Neural progenitor cell (in vitro differentiated cells): ENCODE measurements around the gene CDX2. TPM values are rescaled to one million over a fixed set of nuclear protein-coding genes. Genes with fewer than 3 reads are reported as not detected.

ENCODE experiments used
- DNase-seq: peaks from one replicate; pipeline ENCODE4 v3.0.0-alpha.2; 2016; ENCODE audit warnings: low spot score
- H2AFZ ChIP-seq: fragments of 200-600 bp; sonication (generic); replicated peaks from 2 replicates; pipeline ENCODE4 v1.6.1; 2016; ENCODE audit warnings: antibody characterized with exemption
- H3F3A ChIP-seq: fragments of 200-600 bp; sonication (generic); 2 replicates; pipeline ENCODE4 v1.6.1; 2016; ENCODE audit warnings: antibody characterized with exemption, low read depth
- H3K27ac ChIP-seq: fragments of 200-600 bp; sonication (generic); 2 replicates; pipeline ENCODE4 v1.5.1; 2016; ENCODE audit warnings: mild to moderate bottlenecking
- H3K27me3 ChIP-seq: fragments of 200-600 bp; sonication (generic); 2 replicates; pipeline ENCODE4 v1.6.1; 2016; ENCODE audit warnings: mild to moderate bottlenecking, moderate library complexity
- H3K36me3 ChIP-seq: fragments of 200-600 bp; sonication (generic); 2 replicates; pipeline ENCODE4 v1.5.1; 2016
- H3K4me1 ChIP-seq: fragments of 200-600 bp; sonication (generic); 2 replicates; pipeline ENCODE4 v1.6.1; 2016; ENCODE audit warnings: mixed run types
- H3K4me2 ChIP-seq: fragments of 200-600 bp; sonication (generic); 2 replicates; pipeline ENCODE4 v1.6.1; 2016
- H3K4me3 ChIP-seq: fragments of 200-600 bp; sonication (generic); 2 replicates; pipeline ENCODE4 v1.5.1; 2016
- H3K79me2 ChIP-seq: fragments of 200-600 bp; sonication (generic); 2 replicates; pipeline ENCODE4 v1.6.1; 2016; ENCODE audit warnings: low read depth
- H3K9ac ChIP-seq: fragments of 200-600 bp; sonication (generic); 2 replicates; pipeline ENCODE4 v1.6.1; 2016
- H3K9me3 ChIP-seq: fragments of 200-600 bp; sonication (generic); 2 replicates; pipeline ENCODE4 v1.5.1; 2016; ENCODE audit warnings: low read depth
- H4K20me1 ChIP-seq: fragments of 200-600 bp; sonication (generic); 2 replicates; pipeline ENCODE4 v1.6.1; 2016; ENCODE audit warnings: low read depth
- H3K27ac Mint-ChIP-seq: 3 replicates; pipeline ENCODE4 v1.8.0; 2021; ENCODE audit warnings: mixed read lengths
- H3K27me3 Mint-ChIP-seq: 2 replicates; pipeline ENCODE4 v1.8.0; 2022; ENCODE audit warnings: low read depth, mild to moderate bottlenecking, inconsistent platforms, moderate library complexity, mixed read lengths; ENCODE audit not compliant: insufficient read depth
- H3K36me3 Mint-ChIP-seq: 3 replicates; pipeline ENCODE4 v1.8.0; 2021; ENCODE audit warnings: mixed read lengths
- H3K4me1 Mint-ChIP-seq: 3 replicates; pipeline ENCODE4 v1.8.0; 2021; ENCODE audit warnings: mixed read lengths
- H3K4me3 Mint-ChIP-seq: 3 replicates; pipeline ENCODE4 v1.8.0; 2021; ENCODE audit warnings: mild to moderate bottlenecking, moderate library complexity, mixed read lengths
- H3K9me3 Mint-ChIP-seq: 3 replicates; pipeline ENCODE4 v1.8.0; 2020; ENCODE audit warnings: mixed read lengths
- EZH2 ChIP-seq: fragments of 200-600 bp; sonication (generic); IDR thresholded peaks from 2 replicates; pipeline ENCODE4 v1.6.1; 2017; ENCODE audit warnings: antibody characterized with exemption, mild to moderate bottlenecking, moderate library complexity
- EZH2phosphoT487 ChIP-seq: fragments of 200-600 bp; sonication (generic); IDR thresholded peaks from 2 replicates; pipeline ENCODE4 v1.6.1; 2017; ENCODE audit warnings: antibody characterized with exemption
- total RNA-seq: library from RNA; depleted of rRNA; stranded (reverse); fragments of >200 nt; gene quantifications from 2 replicates; pipeline ENCODE4 v1.2.3, GENCODE V29; 2015; ENCODE audit warnings: low replicate concordance
- TF ChIP-seq, protein P1 (sequence below): fragments of 200-600 bp; sonication (generic); IDR thresholded peaks from 2 replicates; pipeline ENCODE4 v1.5.1; 2017; ENCODE audit warnings: antibody characterized with exemption, mild to moderate bottlenecking

Gene CDX2
- total RNA-seq, 1 donor from 2014 or later: not detected

DNA sequence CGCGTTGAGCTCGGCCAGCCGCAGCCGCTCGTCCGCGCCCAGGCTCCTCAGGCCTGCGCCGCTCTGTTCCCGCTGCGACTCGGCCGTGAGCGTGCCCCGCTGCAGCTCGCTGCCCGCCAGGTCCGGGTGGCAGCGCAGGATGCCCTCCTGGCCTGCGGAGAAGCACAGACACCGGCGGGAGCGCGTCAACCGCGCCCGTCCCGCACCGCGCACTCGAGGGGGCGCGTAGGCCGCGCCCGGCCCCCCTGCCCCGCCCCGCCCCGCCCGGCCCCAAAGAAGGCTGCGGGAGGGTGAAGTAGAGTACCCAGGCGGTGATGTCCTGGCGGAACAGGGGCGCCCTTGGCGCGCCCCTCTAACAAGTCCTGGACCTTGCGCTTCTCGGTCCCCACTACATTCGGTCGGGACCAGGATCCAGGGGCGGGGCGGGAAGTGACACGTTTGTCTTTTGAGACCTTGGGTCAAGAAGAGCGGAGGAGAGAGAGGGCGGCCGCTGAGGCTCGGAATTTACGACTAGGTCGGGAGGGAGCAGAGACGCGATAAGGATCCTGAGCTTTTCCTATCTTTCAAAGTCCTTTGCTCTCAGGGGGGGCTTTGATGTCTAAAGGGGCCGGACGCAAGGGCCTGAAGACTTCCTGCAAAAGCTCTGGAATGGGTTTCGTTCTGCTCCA lies 9.3 kb upstream of the CDX2 start:
- Mint-ChIP-seq H3K4me3 (peak overlapping the region; percentile 11), H3K27ac (no peak overlapping the region), H3K27me3 (peaks cover 88% of the 10 kb centered on the region), H3K36me3 (no peaks in the 10 kb centered on the region), H3K4me1 (peaks cover 2% of the 10 kb centered on the region), H3K9me3 (peaks cover 3% of the 10 kb centered on the region)
- H2AFZ ChIP-seq: no peak overlapping the region
- TF ChIP-seq, protein P1, sequence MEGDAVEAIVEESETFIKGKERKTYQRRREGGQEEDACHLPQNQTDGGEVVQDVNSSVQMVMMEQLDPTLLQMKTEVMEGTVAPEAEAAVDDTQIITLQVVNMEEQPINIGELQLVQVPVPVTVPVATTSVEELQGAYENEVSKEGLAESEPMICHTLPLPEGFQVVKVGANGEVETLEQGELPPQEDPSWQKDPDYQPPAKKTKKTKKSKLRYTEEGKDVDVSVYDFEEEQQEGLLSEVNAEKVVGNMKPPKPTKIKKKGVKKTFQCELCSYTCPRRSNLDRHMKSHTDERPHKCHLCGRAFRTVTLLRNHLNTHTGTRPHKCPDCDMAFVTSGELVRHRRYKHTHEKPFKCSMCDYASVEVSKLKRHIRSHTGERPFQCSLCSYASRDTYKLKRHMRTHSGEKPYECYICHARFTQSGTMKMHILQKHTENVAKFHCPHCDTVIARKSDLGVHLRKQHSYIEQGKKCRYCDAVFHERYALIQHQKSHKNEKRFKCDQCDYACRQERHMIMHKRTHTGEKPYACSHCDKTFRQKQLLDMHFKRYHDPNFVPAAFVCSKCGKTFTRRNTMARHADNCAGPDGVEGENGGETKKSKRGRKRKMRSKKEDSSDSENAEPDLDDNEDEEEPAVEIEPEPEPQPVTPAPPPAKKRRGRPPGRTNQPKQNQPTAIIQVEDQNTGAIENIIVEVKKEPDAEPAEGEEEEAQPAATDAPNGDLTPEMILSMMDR: no peak
- no peak for TF ChIP-seq EZH2phosphoT487
- no peak for TF ChIP-seq EZH2
- peak; percentile 61 for DNase-seq
- H3K4me2 ChIP-seq: peak overlapping the region; percentile 53
- H3K9ac ChIP-seq: no peak overlapping the region
- H3K36me3 ChIP-seq: no peaks in the 10 kb centered on the region
- no peak overlapping the region for H3K27ac ChIP-seq
- H3K79me2 ChIP-seq: no peaks in the 10 kb centered on the region
- H3K9me3 ChIP-seq: no peaks in the 10 kb centered on the region
- peaks cover 30% of the 10 kb centered on the region for H3F3A ChIP-seq
- H3K27me3 ChIP-seq: peaks cover 100% of the 10 kb centered on the region
- peaks cover 96% of the 10 kb centered on the region for H4K20me1 ChIP-seq
- peaks cover 6% of the 10 kb centered on the region for H3K4me1 ChIP-seq
- H3K4me3 ChIP-seq: peak overlapping the region; percentile 26

DNA sequence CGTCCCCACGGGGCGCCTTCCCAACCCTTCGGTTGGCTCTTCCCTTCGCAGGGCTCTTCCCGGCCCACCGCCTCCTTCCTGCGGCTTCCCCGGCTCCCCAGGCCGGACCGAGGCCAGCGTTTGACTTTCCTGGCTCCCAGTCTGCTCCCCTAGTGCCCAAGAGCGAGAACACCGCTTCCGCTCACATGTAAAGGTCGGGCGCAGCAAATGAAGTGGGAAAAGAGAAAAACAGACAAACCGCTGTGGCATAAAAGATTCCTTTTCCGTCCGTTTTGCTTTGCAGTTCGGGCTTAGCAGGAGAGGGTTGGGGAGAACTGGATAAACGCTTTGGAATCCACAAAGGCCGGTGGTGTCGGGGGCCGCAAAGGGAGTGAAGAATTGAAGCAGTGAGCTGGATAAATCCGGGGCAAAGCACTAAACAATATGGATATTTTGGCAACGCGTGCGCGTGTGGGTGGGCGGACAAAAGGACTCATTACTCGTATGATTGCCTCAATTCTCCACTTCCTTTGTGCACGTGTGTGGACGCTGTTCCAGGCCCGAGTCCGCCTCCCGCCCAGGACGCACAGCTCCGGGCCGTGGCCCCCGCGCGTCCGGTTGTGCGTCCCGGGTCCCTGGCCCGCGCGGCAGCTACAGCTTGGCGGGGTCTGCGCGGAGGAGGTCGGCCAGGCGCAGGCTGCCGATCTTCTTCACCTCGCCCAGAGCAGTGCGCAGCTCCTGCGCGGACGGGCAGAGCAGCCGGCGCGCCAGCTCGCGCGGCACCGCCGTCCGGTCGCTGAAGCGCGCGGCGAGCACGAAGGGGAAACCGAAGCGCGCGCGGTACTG lies 8.6 kb upstream of the CDX2 start:
- Histone ChIP-seq H3F3A (peaks cover 35% of the 10 kb centered on the region), H3K4me1 (peaks cover 9% of the 10 kb centered on the region), H2AFZ (no peak overlapping the region), H3K4me3 (peak overlapping the region; percentile 26), H4K20me1 (peaks cover 94% of the 10 kb centered on the region), H3K4me2 (peak overlapping the region; percentile 53), H3K79me2 (no peaks in the 10 kb centered on the region), H3K9me3 (no peaks in the 10 kb centered on the region), H3K9ac (no peak overlapping the region), H3K36me3 (no peaks in the 10 kb centered on the region), H3K27ac (no peak overlapping the region), H3K27me3 (peaks cover 100% of the 10 kb centered on the region)
- peak; percentile 99 for TF ChIP-seq EZH2
- peak; percentile 96 for TF ChIP-seq EZH2phosphoT487
- TF ChIP-seq, protein P1: peak; percentile 23
- H3K4me1 Mint-ChIP-seq: peaks cover 2% of the 10 kb centered on the region
- H3K36me3 Mint-ChIP-seq: no peaks in the 10 kb centered on the region
- DNase-seq: peak; percentile 77
- peak overlapping the region; percentile 11 for H3K4me3 Mint-ChIP-seq
- H3K27ac Mint-ChIP-seq: no peak overlapping the region
- H3K27me3 Mint-ChIP-seq: peaks cover 88% of the 10 kb centered on the region
- peaks cover 3% of the 10 kb centered on the region for H3K9me3 Mint-ChIP-seq

DNA sequence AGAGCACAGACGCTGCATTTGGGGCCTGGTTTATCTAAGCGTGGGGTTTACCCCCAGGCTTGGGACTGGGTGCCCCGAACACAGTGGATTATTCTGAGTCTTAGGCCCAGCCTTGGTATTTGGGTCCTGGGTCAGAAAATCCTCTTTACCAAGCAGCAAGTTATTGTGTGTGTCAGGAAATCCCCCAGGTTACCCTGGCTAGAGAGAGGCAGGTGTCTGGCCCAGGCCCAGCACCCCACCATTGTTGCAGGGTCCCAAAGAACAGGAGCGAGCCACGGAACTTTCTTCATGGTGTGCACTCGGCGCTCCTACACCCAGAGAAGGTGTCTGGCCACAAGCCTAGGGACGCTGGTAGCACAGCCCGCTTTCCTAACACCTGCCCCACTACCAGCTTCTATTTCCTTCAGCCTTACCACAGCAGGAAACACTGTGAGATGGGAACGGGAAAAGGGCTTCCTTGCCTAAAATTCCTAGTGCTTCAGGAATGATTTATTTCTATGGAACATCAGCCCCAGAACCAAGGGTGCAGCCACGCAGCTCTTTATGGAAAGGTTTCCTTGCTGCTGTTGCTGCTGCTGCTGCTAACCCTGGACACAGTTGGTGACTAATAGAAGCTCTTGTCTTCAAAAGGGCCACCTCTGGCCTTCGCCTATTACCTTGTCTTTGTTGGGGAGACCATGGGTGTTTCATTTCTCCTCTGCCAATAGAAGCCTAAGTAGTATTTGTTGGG lies 7.4 kb upstream of the CDX2 start:
- peaks cover 3% of the 10 kb centered on the region for H3K4me1 Mint-ChIP-seq
- Histone ChIP-seq H3K27ac (no peak overlapping the region), H3K4me3 (no peak overlapping the region), H3K9me3 (no peaks in the 10 kb centered on the region), H3K27me3 (peaks cover 100% of the 10 kb centered on the region), H3K36me3 (no peaks in the 10 kb centered on the region), H2AFZ (no peak overlapping the region), H3F3A (peaks cover 47% of the 10 kb centered on the region), H3K79me2 (no peaks in the 10 kb centered on the region), H4K20me1 (peaks cover 94% of the 10 kb centered on the region), H3K4me1 (peaks cover 20% of the 10 kb centered on the region), H3K9ac (no peak overlapping the region), H3K4me2 (no peak overlapping the region)
- TF ChIP-seq EZH2phosphoT487 (no peak), EZH2 (no peak)
- TF ChIP-seq, protein P1: no peak
- H3K36me3 Mint-ChIP-seq: no peaks in the 10 kb centered on the region
- H3K27ac Mint-ChIP-seq: no peak overlapping the region
- H3K27me3 Mint-ChIP-seq: peaks cover 86% of the 10 kb centered on the region
- H3K9me3 Mint-ChIP-seq: peaks cover 3% of the 10 kb centered on the region
- no peak overlapping the region for H3K4me3 Mint-ChIP-seq
- DNase-seq: no peak
